GM12873 (cell line): ENCODE data around the gene GALNT14.

ENCODE experiments used
- TF ChIP-seq, protein P1 (sequence below): IDR thresholded peaks from 2 replicates; pipeline ENCODE4 v1.5.1; 2012; ENCODE audit warnings: low read depth, mild to moderate bottlenecking, moderate library complexity, low read length, control low read depth; ENCODE audit not compliant: insufficient read depth; ENCODE audit errors: missing control alignments

GALNT14 gene

GRCh38 chr2:30920511-30920910, 217.7 kb downstream of the GALNT14 start:
- TF ChIP-seq, protein P1, sequence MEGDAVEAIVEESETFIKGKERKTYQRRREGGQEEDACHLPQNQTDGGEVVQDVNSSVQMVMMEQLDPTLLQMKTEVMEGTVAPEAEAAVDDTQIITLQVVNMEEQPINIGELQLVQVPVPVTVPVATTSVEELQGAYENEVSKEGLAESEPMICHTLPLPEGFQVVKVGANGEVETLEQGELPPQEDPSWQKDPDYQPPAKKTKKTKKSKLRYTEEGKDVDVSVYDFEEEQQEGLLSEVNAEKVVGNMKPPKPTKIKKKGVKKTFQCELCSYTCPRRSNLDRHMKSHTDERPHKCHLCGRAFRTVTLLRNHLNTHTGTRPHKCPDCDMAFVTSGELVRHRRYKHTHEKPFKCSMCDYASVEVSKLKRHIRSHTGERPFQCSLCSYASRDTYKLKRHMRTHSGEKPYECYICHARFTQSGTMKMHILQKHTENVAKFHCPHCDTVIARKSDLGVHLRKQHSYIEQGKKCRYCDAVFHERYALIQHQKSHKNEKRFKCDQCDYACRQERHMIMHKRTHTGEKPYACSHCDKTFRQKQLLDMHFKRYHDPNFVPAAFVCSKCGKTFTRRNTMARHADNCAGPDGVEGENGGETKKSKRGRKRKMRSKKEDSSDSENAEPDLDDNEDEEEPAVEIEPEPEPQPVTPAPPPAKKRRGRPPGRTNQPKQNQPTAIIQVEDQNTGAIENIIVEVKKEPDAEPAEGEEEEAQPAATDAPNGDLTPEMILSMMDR: no peak

GRCh38 chr2:30915486-30915885, 222.8 kb downstream of the GALNT14 start:
- TF ChIP-seq, protein P1: peak; percentile 43

- TF ChIP-seq, protein P1: no peak
Measured at GRCh38 chr2:30914456-30914855, 223.8 kb downstream of the GALNT14 start.

GRCh38 chr2:30912056-30912455, 226.2 kb downstream of the GALNT14 start:
- TF ChIP-seq, protein P1: no peak

DNA sequence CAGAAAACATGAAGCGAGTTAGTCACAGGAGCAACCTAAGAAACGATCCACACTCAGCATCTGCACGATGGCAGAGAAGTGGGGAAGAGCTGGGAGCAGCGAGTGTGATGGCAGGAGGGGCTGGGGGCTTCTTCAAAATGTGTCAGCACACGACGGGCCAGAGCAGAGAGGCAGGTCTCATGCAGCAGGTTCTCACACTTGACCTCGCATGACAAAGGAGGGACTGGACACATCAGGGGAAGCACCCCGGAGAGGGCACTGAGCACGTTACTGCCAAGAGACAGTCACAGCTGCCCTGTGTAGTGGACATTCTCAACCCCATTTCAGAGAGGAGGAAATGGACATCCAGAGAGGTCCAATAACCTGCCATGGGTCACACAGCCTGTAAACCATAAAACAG, 226.9 kb downstream of the GALNT14 start:
- TF ChIP-seq, protein P1: no peak

DNA sequence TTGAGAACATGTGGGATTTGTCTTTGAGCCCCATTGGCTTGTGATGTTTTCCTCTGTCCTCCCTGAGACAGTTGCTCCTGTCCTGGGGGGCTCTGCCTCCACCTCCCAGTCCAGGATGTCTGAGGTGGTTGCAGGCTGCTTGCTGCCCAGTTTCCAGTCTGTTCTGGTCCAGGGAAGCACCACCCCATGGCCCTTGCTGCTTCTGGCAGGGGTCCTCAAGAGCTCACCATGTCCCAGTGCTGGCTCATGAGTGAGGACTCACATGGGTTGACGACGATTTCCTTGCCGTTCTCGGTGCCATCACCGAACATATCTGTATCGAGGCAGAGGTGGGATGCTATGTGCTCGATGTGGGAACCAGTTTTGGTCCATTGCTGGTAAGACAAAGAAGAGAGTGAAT, 227.6 kb downstream of the GALNT14 start:
- TF ChIP-seq, protein P1: no peak

- TF ChIP-seq, protein P1: no peak
Measured at GRCh38 chr2:30903326-30903725, 234.9 kb downstream of the GALNT14 start.
